HepG2 (cell line): ENCODE results near the gene MYL3. TPM values are rescaled to one million over a fixed set of nuclear protein-coding genes. Genes with fewer than 3 reads are reported as not detected.

ENCODE experiments used
- ATAC-seq: fragments of 200-7000 bp; cut with Tn5 transposase; 3 replicates; pipeline ENCODE4 v1.9.1; 2020; ENCODE audit warnings: mild to moderate bottlenecking, moderate library complexity
- BruUV-seq: library from RNA; stranded (reverse); fragments of 400-500 nt; replicated peaks from 2 replicates; lab custom pipeline; 2021; lab: Mats Ljungman, UMichigan
- CTCF ChIA-PET: fragments of 300-600 bp; formaldehyde crosslinking; extraction: SDS; loops from one replicate; lab custom pipeline; 2021; ENCODE audit warnings: low total read pairs, inconsistent platforms, low intra/inter-chr PET ratio; lab: Yijun Ruan, JAX
- POLR2A ChIA-PET: fragments of 350-600 bp; sonication (Branson Sonifier 250); formaldehyde crosslinking; loops from one replicate; lab custom pipeline; 2020; ENCODE audit warnings: antibody characterized with exemption, inconsistent platforms; lab: Yijun Ruan, JAX
- DNase-seq: peaks from one replicate; pipeline ENCODE4 v3.0.0-alpha.2; 2015; ENCODE audit warnings: low spot score
- FAIRE-seq: peaks from 3 replicates; lab custom pipeline; 2011; peaks lifted over from hg19 to GRCh38; lab: Jason Lieb, UNC
- H2AFZ ChIP-seq: one replicate; pipeline ENCODE4 v1.6.1; 2011; ENCODE audit warnings: low read length, inconsistent platforms
- H3K27ac ChIP-seq: fragments of 300-600 bp; 3 replicates; pipeline ENCODE4 v1.8.0; 2011; ENCODE audit warnings: mixed run types, mild to moderate bottlenecking, mixed read lengths, low read length, inconsistent platforms; ENCODE audit not compliant: insufficient read depth; ENCODE audit errors: extremely low read length
- H3K27me3 ChIP-seq, 2 experiments: fragments of 200-600 bp in 1 of 2; 2 replicates in 1 of 2; 3 replicates in 1 of 2; pipeline versions ENCODE4 v1.6.0 to v1.8.0; 2011; ENCODE audit warnings: low read length in 2 of 2, mild to moderate bottlenecking in 2 of 2, moderate library complexity in 2 of 2, inconsistent platforms in 1 of 2; ENCODE audit not compliant: insufficient read depth in 2 of 2, control insufficient read depth in 1 of 2
- H3K36me3 ChIP-seq, 2 experiments: fragments of 200-600 bp in 1 of 2; replicated peaks in 1 of 2; 2 replicates in 1 of 2; 3 replicates in 1 of 2; pipeline versions ENCODE4 v1.5.1 to v1.8.0; 2011; ENCODE audit warnings: low read length in 2 of 2, inconsistent platforms in 1 of 2; ENCODE audit not compliant: insufficient read depth in 2 of 2, control insufficient read depth in 1 of 2
- H3K4me1 ChIP-seq: 2 replicates; pipeline ENCODE4 v1.5.1; 2012; ENCODE audit warnings: low read length, inconsistent platforms; ENCODE audit not compliant: insufficient read depth
- H3K4me2 ChIP-seq: 2 replicates; pipeline ENCODE4 v1.6.0; 2011; ENCODE audit warnings: low read depth, low read length, inconsistent platforms
- H3K4me3 ChIP-seq, 3 experiments: fragments of 200-600 bp in 1 of 3; sonication (generic), shearing (Covaris generic) in 1 of 3; replicated peaks in 1 of 3; 2 replicates each; pipeline ENCODE4 v1.5.1; 2011 to 2016; ENCODE audit warnings: low read length in 3 of 3, inconsistent platforms in 2 of 3, low read depth in 2 of 3, mild to moderate bottlenecking in 2 of 3, control low read depth in 1 of 3, mixed read lengths in 1 of 3; ENCODE audit not compliant: insufficient read depth in 1 of 3
- H3K79me2 ChIP-seq: one replicate; pipeline ENCODE4 v1.6.1; 2011; ENCODE audit warnings: low read length, inconsistent platforms; ENCODE audit not compliant: insufficient read depth
- H3K9ac ChIP-seq: 2 replicates; pipeline ENCODE4 v1.6.0; 2011; ENCODE audit warnings: mild to moderate bottlenecking, low read depth, low read length, inconsistent platforms; ENCODE audit not compliant: insufficient read depth
- H3K9me3 ChIP-seq: 2 replicates; pipeline ENCODE4 v1.5.1; 2012; ENCODE audit warnings: mild to moderate bottlenecking, low read length
- H4K20me1 ChIP-seq: 2 replicates; pipeline ENCODE4 v1.6.0; 2011; ENCODE audit warnings: inconsistent platforms, mild to moderate bottlenecking, low read length, moderate library complexity; ENCODE audit not compliant: insufficient read depth
- DNMT1 ChIP-seq: sonication (generic); formaldehyde crosslinking; IDR thresholded peaks from 2 replicates; pipeline ENCODE4 v1.5.1; 2020; ENCODE audit warnings: mild to moderate bottlenecking, missing genetic modification reagents
- GZF1 ChIP-seq: sonication (generic); formaldehyde crosslinking; IDR thresholded peaks from 2 replicates; pipeline ENCODE4 v1.5.1; 2020; ENCODE audit warnings: mild to moderate bottlenecking, missing genetic modification reagents
- ZBTB4 ChIP-seq: sonication (generic); formaldehyde crosslinking; IDR thresholded peaks from 2 replicates; pipeline ENCODE4 v1.4.0; 2020; ENCODE audit warnings: missing genetic modification reagents, mild to moderate bottlenecking, borderline replicate concordance
- ZNF280D ChIP-seq: sonication (generic); formaldehyde crosslinking; IDR thresholded peaks from 2 replicates; pipeline ENCODE4 v1.5.1; 2020; ENCODE audit warnings: mild to moderate bottlenecking, missing genetic modification reagents
- ZNF407 ChIP-seq: sonication (generic); formaldehyde crosslinking; IDR thresholded peaks from one replicate; pipeline ENCODE4 v1.5.1; 2020; ENCODE audit warnings: mild to moderate bottlenecking, missing genetic modification reagents; ENCODE audit errors: not compliant biosample characterization
- ZNF564 ChIP-seq: sonication (generic); formaldehyde crosslinking; IDR thresholded peaks from 2 replicates; pipeline ENCODE4 v1.8.1; 2023; ENCODE audit warnings: mild to moderate bottlenecking, missing genetic modification reagents
- WGBS: methylation state at CpG from one replicate; pipeline ENCODE4 v1.1.6; 2017; ENCODE audit warnings: low lambda C conversion rate; 5-methylcytosine and 5-hydroxymethylcytosine counted together
- in situ Hi-C: cut with HindIII; loops from 2 replicates; pipeline ENCODE4 v1.10.0; 2017; ENCODE audit warnings: low pct_unique_long_range_greater_than_20kb; ENCODE audit not compliant: extremely low pct_ligation_motif_present
- intact Hi-C: fragments of 100-400 bp; cut with micrococcal nuclease; formaldehyde crosslinking; loops from one replicate; pipeline ENCODE4 v1.10.0; 2022; ENCODE audit not compliant: unreplicated experiment
- polyA plus RNA-seq, 8 experiments: library from polyadenylated mRNA; depleted of rRNA in 3 of 8; stranded (reverse) in 7 of 8; unstranded in 1 of 8; fragments of >200 nt; fragmentation: Illumina TruSeq in 4 of 8; extraction: Trizol in 4 of 8; gene quantifications; 2 replicates each; pipeline versions ENCODE4 v1.2.1 to v1.2.3, GENCODE V29; 2011 to 2016; ENCODE audit warnings: low read depth in 4 of 8, missing spikeins in 1 of 8, mixed read lengths in 1 of 8; ENCODE audit not compliant: insufficient read depth in 1 of 8
- total RNA-seq, 5 experiments: library from RNA; depleted of rRNA; stranded (reverse); fragments of >200 nt; fragmentation: Illumina TruSeq; extraction: Trizol; gene quantifications; 2 replicates each; pipeline ENCODE4 v1.2.3, GENCODE V29; 2016; ENCODE audit warnings: low read depth in 1 of 5

MYL3 gene
- total and polyA plus RNA-seq, 2 of the 13 experiments (the other 11 are each of a cell fraction or from before 2014, with no cell fraction given) = not detected

- no peak for TF ChIP-seq ZNF407 (CRISPR knock-in tag)
Measured at GRCh38 chr3:46844881-46845312, 18.3 kb downstream of the MYL3 start (continued).

- Histone ChIP-seq H3K79me2 (no peaks in the 10 kb centered on the region), H3K27ac (no peak overlapping the region), H3K9me3 (peaks cover 18% of the 10 kb centered on the region), H2AFZ (no peak overlapping the region), H3K4me3 (no peak overlapping the region), H3K4me1 (peaks cover 13% of the 10 kb centered on the region), H3K36me3 (no peaks in the 10 kb centered on the region), H3K9ac (no peak overlapping the region), H4K20me1 (no peaks in the 10 kb centered on the region), H3K27me3 (no peaks in the 10 kb centered on the region; a peak in 1 of 5 replicates), H3K4me2 (no peak overlapping the region)
- DNase-seq = no peak
- no peak for FAIRE-seq
- WGBS = 62% methylated on average over 3 of the region's 3 CpGs
- no peak for TF ChIP-seq ZNF280D (CRISPR knock-in tag)
- no peak for TF ChIP-seq ZBTB4 (CRISPR knock-in tag)
- no peak for TF ChIP-seq GZF1
- no peak for TF ChIP-seq DNMT1 (CRISPR knock-in tag)
- TF ChIP-seq ZNF564 = no peak
- POLR2A ChIA-PET = no interaction called here
- no peak for ATAC-seq
- CTCF ChIA-PET = no interaction called here
- in situ Hi-C loops (no loop called here), intact Hi-C loops (no loop called here)
- BruUV-seq = no TSS peak
Measured at GRCh38 chr3:46844397-46844796, 18.8 kb downstream of the MYL3 start.
